GM12873 (cell line): Measurements from ENCODE around the gene IFNL3.

ENCODE experiments used
- TF ChIP-seq, protein P1 (sequence below): IDR thresholded peaks from 2 replicates; pipeline ENCODE4 v1.5.1; 2012; ENCODE audit warnings: low read depth, mild to moderate bottlenecking, moderate library complexity, low read length, control low read depth; ENCODE audit not compliant: insufficient read depth; ENCODE audit errors: missing control alignments

The IFNL3 gene

DNA sequence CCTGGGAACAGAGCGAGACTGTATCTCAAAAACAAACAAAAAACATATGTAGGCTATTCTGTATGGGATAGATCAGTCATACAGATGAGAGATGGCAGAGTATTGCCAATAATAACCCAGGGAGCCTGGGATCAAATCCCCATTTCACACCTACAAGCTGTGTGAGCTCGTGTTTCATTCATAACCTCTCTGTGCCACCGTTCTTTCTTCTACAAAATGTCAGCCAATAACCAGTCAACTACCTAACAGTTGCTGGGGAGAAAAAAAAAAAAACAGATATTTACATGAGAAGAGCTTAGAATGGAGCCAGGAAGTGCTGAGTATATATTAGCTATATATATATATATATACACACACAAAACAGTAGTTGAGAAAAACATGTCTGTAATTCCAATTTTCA is 16.9 kb upstream of the IFNL3 start:
- TF ChIP-seq, protein P1, sequence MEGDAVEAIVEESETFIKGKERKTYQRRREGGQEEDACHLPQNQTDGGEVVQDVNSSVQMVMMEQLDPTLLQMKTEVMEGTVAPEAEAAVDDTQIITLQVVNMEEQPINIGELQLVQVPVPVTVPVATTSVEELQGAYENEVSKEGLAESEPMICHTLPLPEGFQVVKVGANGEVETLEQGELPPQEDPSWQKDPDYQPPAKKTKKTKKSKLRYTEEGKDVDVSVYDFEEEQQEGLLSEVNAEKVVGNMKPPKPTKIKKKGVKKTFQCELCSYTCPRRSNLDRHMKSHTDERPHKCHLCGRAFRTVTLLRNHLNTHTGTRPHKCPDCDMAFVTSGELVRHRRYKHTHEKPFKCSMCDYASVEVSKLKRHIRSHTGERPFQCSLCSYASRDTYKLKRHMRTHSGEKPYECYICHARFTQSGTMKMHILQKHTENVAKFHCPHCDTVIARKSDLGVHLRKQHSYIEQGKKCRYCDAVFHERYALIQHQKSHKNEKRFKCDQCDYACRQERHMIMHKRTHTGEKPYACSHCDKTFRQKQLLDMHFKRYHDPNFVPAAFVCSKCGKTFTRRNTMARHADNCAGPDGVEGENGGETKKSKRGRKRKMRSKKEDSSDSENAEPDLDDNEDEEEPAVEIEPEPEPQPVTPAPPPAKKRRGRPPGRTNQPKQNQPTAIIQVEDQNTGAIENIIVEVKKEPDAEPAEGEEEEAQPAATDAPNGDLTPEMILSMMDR, result no peak

- TF ChIP-seq, protein P1, result no peak
Measured at GRCh38 chr19:39257227-39257626, 12.4 kb upstream of the IFNL3 start.

- TF ChIP-seq, protein P1, result no peak
Measured at GRCh38 chr19:39254531-39255345, 9.9 kb upstream of the IFNL3 start.

GRCh38 chr19:39253374-39254149 is 8.8 kb upstream of the IFNL3 start:
- TF ChIP-seq, protein P1, result no peak

DNA sequence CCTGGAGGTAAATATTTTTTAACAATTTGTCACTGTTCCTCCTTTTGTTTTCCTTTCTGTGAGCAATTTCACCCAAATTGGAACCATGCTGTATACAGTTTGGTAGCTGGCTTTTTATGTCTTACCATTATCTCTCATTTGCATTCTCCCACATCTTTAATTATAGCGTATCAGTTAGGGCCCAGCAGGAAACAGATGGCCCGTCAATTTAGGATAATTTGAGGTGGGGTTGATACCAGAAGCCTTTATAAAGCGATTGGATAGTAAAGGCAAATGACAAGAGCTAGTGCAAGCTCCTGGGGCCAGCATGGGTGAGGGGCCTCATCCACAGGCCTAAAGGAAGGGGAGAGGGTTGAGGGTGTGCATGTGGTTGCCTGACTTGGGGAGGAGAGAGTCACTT is 7.7 kb upstream of the IFNL3 start:
- TF ChIP-seq, protein P1, result no peak

DNA sequence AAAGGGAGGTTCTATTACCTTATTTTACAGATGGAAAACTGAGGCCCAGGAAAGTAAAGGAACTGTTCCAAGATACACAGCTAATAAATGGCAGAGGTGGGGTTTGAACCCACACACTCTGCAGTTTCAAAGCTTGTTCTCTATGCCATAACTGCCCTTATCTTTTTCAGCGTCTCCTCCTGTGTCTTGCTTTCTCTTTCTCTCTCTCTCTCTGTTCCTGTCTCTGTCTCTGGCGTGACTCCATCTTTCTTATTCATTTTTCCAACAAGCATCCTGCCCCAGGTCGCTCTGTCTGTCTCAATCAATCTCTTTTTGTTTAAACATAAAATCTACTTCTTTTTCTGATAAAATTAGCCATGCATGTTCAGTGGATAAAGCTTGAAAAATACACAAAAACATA is 7.0 kb upstream of the IFNL3 start:
- TF ChIP-seq, protein P1, result no peak

GRCh38 chr19:39251081-39251480 is 6.3 kb upstream of the IFNL3 start:
- TF ChIP-seq, protein P1, result no peak
